Adrenal gland (tissue), 12 donors: ENCODE measurements around the gene PADI6. TPM values are rescaled to one million over a fixed set of nuclear protein-coding genes. Genes with fewer than 3 reads are reported as not detected.

Experiments
- DNase-seq, 7 donors: peaks; one replicate each; pipeline ENCODE4 v3.0.0-alpha.2; 2019 to 2020
- H3K27ac ChIP-seq, 5 donors: fragments of 200-600 bp; sonication (generic) in 4 of 5; 1 replicate in 3 of 5; 2 replicates in 2 of 5; pipeline versions ENCODE4 v1.5.1 to v1.8.0; 2016 to 2020; ENCODE audit warnings: mild to moderate bottlenecking in 1 of 5
- H3K27me3 ChIP-seq: fragments of 200-600 bp; 2 replicates; pipeline ENCODE4 v1.8.0; 2021
- H3K36me3 ChIP-seq, 2 donors: fragments of 200-600 bp; replicated peaks in 1 of 2; 1 replicate in 1 of 2; 2 replicates in 1 of 2; pipeline versions ENCODE4 v1.5.1 to v1.8.0; 2018 to 2022
- H3K4me1 ChIP-seq, 2 donors: fragments of 200-600 bp; replicated peaks in 1 of 2; 1 replicate in 1 of 2; 2 replicates in 1 of 2; pipeline versions ENCODE4 v1.5.1 to v1.8.0; 2018 to 2021
- H3K4me3 ChIP-seq, 4 donors: fragments of 200-600 bp; sonication (generic) in 3 of 4; one replicate each; pipeline ENCODE4 v1.5.1; 2016 to 2018
- H3K9me3 ChIP-seq, 3 donors: fragments of 200-600 bp; sonication (generic) in 1 of 3; replicated peaks in 1 of 3; 1 replicate in 2 of 3; 2 replicates in 1 of 3; pipeline versions ENCODE4 v1.5.1 to v1.8.0; 2016 to 2021
- POLR2A ChIP-seq, 2 donors: fragments of 450-650 bp; IDR thresholded peaks; one replicate each; pipeline ENCODE4 v1.6.1; 2017; ENCODE audit warnings: antibody characterized with exemption in 2 of 2, mild to moderate bottlenecking in 2 of 2, moderate library complexity in 1 of 2
- WGBS, 4 donors: extraction: QIAGEN DNeasy Blood & Tissue Kit in 2 of 4; methylation state at CpG; one replicate each; pipeline versions ENCODE4 v1.1.5 to v1.1.7; 2013 to 2017; 5-methylcytosine and 5-hydroxymethylcytosine counted together
- intact Hi-C, 2 donors: fragments of 100-400 bp; cut with DNase I; formaldehyde crosslinking; loops; one replicate each; pipeline versions ENCODE4 v1.14.1 to v1.15.0; 2022 to 2023
- polyA plus RNA-seq, 3 donors: library from polyadenylated mRNA; stranded (reverse); fragments of 200-250 nt in 2 of 3; fragments of 350-450 nt in 1 of 3; fragmentation: Illumina TruSeq in 1 of 3; extraction: RNeasy Lipid Tissue Mini Kit (QIAGEN cat#74804) in 1 of 3; gene quantifications; one replicate each; pipeline ENCODE4 v1.2.3, GENCODE V29; 2013 to 2014
- total RNA-seq, 9 donors: library from RNA; depleted of rRNA in 4 of 9; stranded (reverse); fragments of >200 nt in 4 of 9; fragments of 120-200 nt in 1 of 9; fragmentation: NEBNext Ultra II Directional in 1 of 9; extraction: Animal tissue kit (Norgen Biotek cat#: 25700) in 1 of 9; gene quantifications; one replicate each; pipeline versions ENCODE4 v1.1.0 to v1.2.4, GENCODE V29; 2013 to 2023
- TF ChIP-seq, protein P1 (sequence below), 6 experiments: fragments of 450-650 bp in 4 of 6; fragments of 200-600 bp in 2 of 6; sonication (generic) in 1 of 6; IDR thresholded peaks; 1 replicate in 5 of 6; 2 replicates in 1 of 6; pipeline versions ENCODE4 v1.5.1 to v1.8.0; 2016 to 2021; ENCODE audit warnings: antibody characterized with exemption in 6 of 6, mild to moderate bottlenecking in 2 of 6, moderate library complexity in 1 of 6
- donor health status: healthy with polysubstance abuse.
- donor health status: Bipolar disorder and iron deficiency.
- donor health status: DM: yes; HTN: yes; CAD: no.
- donor health status: DM: no; HTN: no; CAD: no.
- donor health status: DM: no; HTN: no; CAD: no.
- donor health status: DM: yes; HTN: yes; CAD: no.

The PADI6 gene
- total and polyA plus RNA-seq, 12 donors: not detected

GRCh38 chr1:17439250-17440073 lies 67.5 kb downstream of the PADI6 start, which contains the start of gene RCC2:
RCC2 (minus strand) TSS chr1:17439677; CDS start chr1:17438514, 1,163 bp downstream.
- peak in 1 of 2 donors; percentile 44 for TF ChIP-seq POLR2A (IDR thresholded peaks at IDR 0.05)
- TF ChIP-seq, protein P1, sequence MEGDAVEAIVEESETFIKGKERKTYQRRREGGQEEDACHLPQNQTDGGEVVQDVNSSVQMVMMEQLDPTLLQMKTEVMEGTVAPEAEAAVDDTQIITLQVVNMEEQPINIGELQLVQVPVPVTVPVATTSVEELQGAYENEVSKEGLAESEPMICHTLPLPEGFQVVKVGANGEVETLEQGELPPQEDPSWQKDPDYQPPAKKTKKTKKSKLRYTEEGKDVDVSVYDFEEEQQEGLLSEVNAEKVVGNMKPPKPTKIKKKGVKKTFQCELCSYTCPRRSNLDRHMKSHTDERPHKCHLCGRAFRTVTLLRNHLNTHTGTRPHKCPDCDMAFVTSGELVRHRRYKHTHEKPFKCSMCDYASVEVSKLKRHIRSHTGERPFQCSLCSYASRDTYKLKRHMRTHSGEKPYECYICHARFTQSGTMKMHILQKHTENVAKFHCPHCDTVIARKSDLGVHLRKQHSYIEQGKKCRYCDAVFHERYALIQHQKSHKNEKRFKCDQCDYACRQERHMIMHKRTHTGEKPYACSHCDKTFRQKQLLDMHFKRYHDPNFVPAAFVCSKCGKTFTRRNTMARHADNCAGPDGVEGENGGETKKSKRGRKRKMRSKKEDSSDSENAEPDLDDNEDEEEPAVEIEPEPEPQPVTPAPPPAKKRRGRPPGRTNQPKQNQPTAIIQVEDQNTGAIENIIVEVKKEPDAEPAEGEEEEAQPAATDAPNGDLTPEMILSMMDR (IDR thresholded peaks at IDR 0.05): peak in 1 of 6 experiments; percentile 42
- peaks cover 0 to 1% of the 10 kb centered on the region in 2 donors for H3K36me3 ChIP-seq
- H3K27me3 ChIP-seq: no peaks in the 10 kb centered on the region
- DNase-seq: peak; percentile 63 to 86 (median 73)
- peaks cover 11 to 21% of the 10 kb centered on the region in 2 donors for H3K4me1 ChIP-seq
- WGBS, 4 donors: 0 to 1% (median 0%) methylated on average over 26 to 74 of the region's 75 CpGs
- intact Hi-C loops: no loop called here
- no peaks in the 10 kb centered on the region for H3K9me3 ChIP-seq
- peak within 1 kb of the TSS in 4 of 5 donors; percentile 70 to 96 (median 76) for H3K27ac ChIP-seq
- peak within 1 kb of the TSS; percentile 18 to 88 (median 73) for H3K4me3 ChIP-seq

DNA sequence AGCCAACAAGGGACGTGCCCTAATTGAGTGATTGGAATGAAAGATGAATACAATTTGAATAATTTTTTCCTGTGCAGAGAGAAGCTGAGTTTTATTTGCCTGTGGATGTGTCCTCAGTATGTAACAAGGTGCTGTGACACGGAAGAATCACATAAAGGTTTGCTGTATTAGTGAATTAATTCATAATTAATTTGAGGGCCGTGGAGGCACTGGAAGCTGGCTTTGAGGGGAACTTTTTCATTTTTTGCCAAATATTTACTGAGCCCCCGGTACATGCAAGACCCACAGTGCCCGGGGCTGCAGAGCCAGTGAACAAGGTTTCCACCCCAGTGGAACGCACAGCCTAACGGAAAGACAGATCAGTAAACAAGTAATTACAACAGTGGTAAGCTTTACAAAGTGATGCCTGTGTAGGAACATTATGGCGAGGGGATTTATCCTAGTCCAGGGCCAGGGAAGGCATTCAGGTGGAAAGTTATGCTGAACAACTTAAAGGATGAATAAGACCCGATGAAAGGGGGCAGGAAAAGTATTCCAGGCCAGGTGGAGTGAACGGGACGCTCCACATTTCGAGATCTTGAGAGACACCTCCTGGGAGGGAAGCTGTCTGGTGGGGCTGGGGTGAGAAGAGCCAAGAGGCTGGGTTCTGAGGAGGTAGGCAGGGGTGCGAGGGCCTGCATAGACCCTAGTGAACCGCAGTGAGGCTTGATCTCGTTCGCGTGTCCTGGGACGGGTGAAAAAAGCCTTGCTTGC lies 68.3 kb downstream of the PADI6 start:
- WGBS, 4 donors: 67 to 70% (median 69%) methylated on average over 18 of the region's 18 CpGs
- no peak for TF ChIP-seq POLR2A (IDR thresholded peaks at IDR 0.05)
- TF ChIP-seq, protein P1 (IDR thresholded peaks at IDR 0.05): no peak

GRCh38 chr1:17440827-17441168 lies 68.8 kb downstream of the PADI6 start:
- Histone ChIP-seq H3K36me3 (no peaks in the 10 kb centered on the region), H3K9me3 (no peaks in the 10 kb centered on the region), H3K4me1 (peaks cover 11 to 21% of the 10 kb centered on the region in 2 donors), H3K27me3 (no peaks in the 10 kb centered on the region), H3K27ac (no peak overlapping the region), H3K4me3 (no peak overlapping the region)
- intact Hi-C loops: no loop called here
- TF ChIP-seq POLR2A (IDR thresholded peaks at IDR 0.05): no peak
- TF ChIP-seq, protein P1 (IDR thresholded peaks at IDR 0.05): no peak
- no peak for DNase-seq
- 74 to 92% (median 74%) methylated on average over 6 of the region's 6 CpGs for WGBS, 4 donors

More for the DNA sequence above, 68.3 kb downstream of the PADI6 start:
- Histone ChIP-seq H3K27me3 (no peaks in the 10 kb centered on the region), H3K4me1 (peaks cover 11 to 21% of the 10 kb centered on the region in 2 donors), H3K9me3 (no peaks in the 10 kb centered on the region), H3K36me3 (no peaks in the 10 kb centered on the region), H3K4me3 (peak overlapping the region in 1 of 4 donors; percentile 88), H3K27ac (peak overlapping the region in 3 of 5 donors; percentile 72 to 82 (median 76))
- no peak for DNase-seq
- intact Hi-C loops: no loop called here
